ENCODE results near the gene PRKD1.

Gene PRKD1

GRCh38 chr14:29536886-29537511 is 390.6 kb downstream of the PRKD1 start:
- H3K9ac ChIP-seq (ENCODE audit: low read depth, low read length): no peak overlapping the region
- no peaks in the 10 kb centered on the region for H3K4me1 ChIP-seq (ENCODE audit: insufficient read depth, low read length)
- no peak overlapping the region for H3K4me2 ChIP-seq (ENCODE audit: insufficient read depth, low read length)
- no peaks in the 10 kb centered on the region for H3K36me3 ChIP-seq (ENCODE audit: insufficient read depth, low read length)
- ATAC-seq (ENCODE audit: insufficient read depth, low read depth): no peak
- DNase-seq: no peak
- no peaks in the 10 kb centered on the region for H3K79me2 ChIP-seq (ENCODE audit: insufficient read depth, low read length)
- no peak overlapping the region for H3K27ac ChIP-seq (ENCODE audit: low read length)
- no peak overlapping the region for H2AFZ ChIP-seq (ENCODE audit: low read depth, low read length)
- no peaks in the 10 kb centered on the region for H3K9me3 ChIP-seq (ENCODE audit: insufficient read depth, low read length, severe bottlenecking)
- TF ChIP-seq CTCF (IDR thresholded peaks at IDR 0.05; ENCODE audit: borderline replicate concordance, extremely low read depth, low read length, poor library complexity, severe bottlenecking) (peak; percentile 35), EZH2 (IDR thresholded peaks at IDR 0.05; ENCODE audit: borderline replicate concordance, low read depth, low read length, severe bottlenecking) (no peak)
- H3K4me3 ChIP-seq (ENCODE audit: low read depth in 1 of 2, low read length in 2 of 2): no peak overlapping the region
- H3K27me3 ChIP-seq (ENCODE audit: insufficient read depth, low read length, poor library complexity): no peaks in the 10 kb centered on the region
- no peaks in the 10 kb centered on the region for H4K20me1 ChIP-seq (ENCODE audit: insufficient read depth, low read length)

- Histone ChIP-seq H4K20me1 (ENCODE audit: insufficient read depth, low read length) (no peaks in the 10 kb centered on the region), H3K27ac (ENCODE audit: low read length) (no peak overlapping the region), H3K4me3 (ENCODE audit: low read depth in 1 of 2, low read length in 2 of 2) (no peak overlapping the region), H3K27me3 (ENCODE audit: insufficient read depth, low read length, poor library complexity) (no peaks in the 10 kb centered on the region), H3K36me3 (ENCODE audit: insufficient read depth, low read length) (no peaks in the 10 kb centered on the region), H3K79me2 (ENCODE audit: insufficient read depth, low read length) (no peaks in the 10 kb centered on the region), H3K9me3 (ENCODE audit: insufficient read depth, low read length, severe bottlenecking) (no peaks in the 10 kb centered on the region), H3K4me2 (ENCODE audit: insufficient read depth, low read length) (no peak overlapping the region), H3K9ac (ENCODE audit: low read depth, low read length) (no peak overlapping the region), H2AFZ (ENCODE audit: low read depth, low read length) (no peak overlapping the region), H3K4me1 (ENCODE audit: insufficient read depth, low read length) (no peaks in the 10 kb centered on the region)
- ATAC-seq (ENCODE audit: insufficient read depth, low read depth) (no peak), DNase-seq (no peak)
- TF ChIP-seq CTCF (IDR thresholded peaks at IDR 0.05; ENCODE audit: borderline replicate concordance, extremely low read depth, low read length, poor library complexity, severe bottlenecking): peak; percentile 35
- TF ChIP-seq EZH2 (IDR thresholded peaks at IDR 0.05; ENCODE audit: borderline replicate concordance, low read depth, low read length, severe bottlenecking): no peak
Measured at GRCh38 chr14:29529418-29529817, 398.2 kb downstream of the PRKD1 start.

- TF ChIP-seq CTCF (IDR thresholded peaks at IDR 0.05; ENCODE audit: borderline replicate concordance, extremely low read depth, low read length, poor library complexity, severe bottlenecking) (no peak), EZH2 (IDR thresholded peaks at IDR 0.05; ENCODE audit: borderline replicate concordance, low read depth, low read length, severe bottlenecking) (no peak)
Measured at GRCh38 chr14:29528889-29529288, 398.8 kb downstream of the PRKD1 start.

More at GRCh38 chr14:29528889-29529288, 398.8 kb downstream of the PRKD1 start:
- Histone ChIP-seq H3K9ac (ENCODE audit: low read depth, low read length) (no peak overlapping the region), H3K79me2 (ENCODE audit: insufficient read depth, low read length) (no peaks in the 10 kb centered on the region), H3K27me3 (ENCODE audit: insufficient read depth, low read length, poor library complexity) (no peaks in the 10 kb centered on the region), H3K9me3 (ENCODE audit: insufficient read depth, low read length, severe bottlenecking) (no peaks in the 10 kb centered on the region), H3K4me3 (ENCODE audit: low read depth in 1 of 2, low read length in 2 of 2) (no peak overlapping the region), H3K36me3 (ENCODE audit: insufficient read depth, low read length) (no peaks in the 10 kb centered on the region), H3K4me2 (ENCODE audit: insufficient read depth, low read length) (no peak overlapping the region), H4K20me1 (ENCODE audit: insufficient read depth, low read length) (no peaks in the 10 kb centered on the region), H3K4me1 (ENCODE audit: insufficient read depth, low read length) (no peaks in the 10 kb centered on the region), H3K27ac (ENCODE audit: low read length) (no peak overlapping the region), H2AFZ (ENCODE audit: low read depth, low read length) (no peak overlapping the region)
- DNase-seq: no peak
- no peak for ATAC-seq (ENCODE audit: insufficient read depth, low read depth)

Measured in DND-41 (cell line).